Glomerular visceral epithelial cell (primary cell): ENCODE results near the gene CEBPA.

Source experiments
- DNase-seq: peaks from one replicate; pipeline ENCODE4 v3.0.0-alpha.2; 2016; ENCODE audit errors: extremely low spot score

CEBPA gene

DNA sequence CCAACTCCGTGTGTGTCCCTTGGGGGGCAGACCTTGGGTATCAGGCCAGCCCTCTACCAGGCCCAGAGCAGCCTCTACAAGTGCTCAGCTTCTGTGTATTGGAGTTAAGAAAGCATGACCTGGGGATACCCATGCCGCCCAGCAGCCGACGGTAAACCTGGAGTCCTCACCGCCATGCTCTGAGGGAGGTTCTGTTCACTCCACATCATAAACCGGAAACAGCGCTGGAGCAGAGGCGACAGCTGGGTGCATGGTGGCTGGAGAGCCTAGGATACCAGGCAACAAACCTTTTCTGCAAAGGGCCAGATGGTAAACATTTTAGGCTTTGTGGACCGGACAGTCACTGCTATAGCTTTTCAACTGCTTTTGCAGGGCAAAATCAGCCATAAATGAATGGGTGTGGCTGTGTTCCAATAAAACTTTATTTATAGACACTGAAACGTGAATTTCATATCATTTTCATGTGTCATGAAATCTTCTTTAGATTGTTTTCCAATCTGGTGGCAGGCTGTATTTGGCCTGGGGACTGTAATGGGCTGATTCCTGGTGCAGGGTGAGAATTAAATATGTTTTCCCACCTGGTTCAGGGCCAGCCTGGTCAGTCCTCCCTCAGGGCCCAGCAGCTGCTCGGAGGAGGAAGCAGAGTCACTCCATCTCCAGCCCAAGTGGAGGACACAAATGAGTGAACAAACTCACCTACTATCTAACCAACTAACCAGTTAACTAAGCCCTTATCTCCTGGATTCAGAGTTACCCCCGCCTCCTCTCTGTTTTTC lies 30.9 kb downstream of the CEBPA start:
- no peak for DNase-seq

DNA sequence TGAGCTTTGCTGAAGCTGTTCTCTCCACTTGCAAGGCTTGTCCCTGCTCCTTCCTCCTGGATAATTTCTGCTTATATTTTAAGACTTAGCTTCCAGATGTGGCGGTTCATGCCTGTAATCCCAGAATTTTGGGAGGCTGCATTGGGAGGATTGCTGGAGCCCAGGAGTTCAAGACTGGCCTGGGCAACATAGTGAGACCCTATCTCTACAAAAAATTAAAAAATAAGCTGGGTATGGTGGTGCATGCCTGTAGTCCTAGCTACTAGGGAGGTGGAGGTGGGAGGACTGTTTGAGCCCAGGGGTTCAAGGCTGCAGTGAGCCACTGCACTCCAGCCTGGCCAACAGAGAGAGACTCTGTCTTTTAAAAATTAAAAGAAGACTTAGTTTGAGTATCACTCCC lies 31.6 kb downstream of the CEBPA start:
- DNase-seq, result no peak

DNA sequence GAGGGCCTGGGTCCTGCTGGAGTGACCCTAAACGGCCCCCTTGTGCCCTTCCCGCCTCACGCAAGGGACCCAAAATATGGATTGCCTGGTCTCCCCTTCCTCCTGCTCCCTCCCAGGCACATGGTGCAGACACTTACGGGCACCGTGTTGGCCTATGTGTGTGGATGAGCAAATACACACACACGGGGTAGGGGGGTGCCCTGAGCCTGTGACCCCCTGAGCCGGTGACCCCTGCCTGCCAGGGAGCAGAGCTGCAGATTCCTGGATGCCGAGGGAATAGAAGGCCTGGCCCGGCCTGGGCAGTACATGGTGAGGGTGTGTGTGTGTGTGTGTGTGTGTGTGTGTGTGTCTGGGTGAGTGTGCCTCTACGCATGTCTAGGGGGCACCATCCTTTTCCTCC lies 33.3 kb downstream of the CEBPA start:
- no peak for DNase-seq

DNA sequence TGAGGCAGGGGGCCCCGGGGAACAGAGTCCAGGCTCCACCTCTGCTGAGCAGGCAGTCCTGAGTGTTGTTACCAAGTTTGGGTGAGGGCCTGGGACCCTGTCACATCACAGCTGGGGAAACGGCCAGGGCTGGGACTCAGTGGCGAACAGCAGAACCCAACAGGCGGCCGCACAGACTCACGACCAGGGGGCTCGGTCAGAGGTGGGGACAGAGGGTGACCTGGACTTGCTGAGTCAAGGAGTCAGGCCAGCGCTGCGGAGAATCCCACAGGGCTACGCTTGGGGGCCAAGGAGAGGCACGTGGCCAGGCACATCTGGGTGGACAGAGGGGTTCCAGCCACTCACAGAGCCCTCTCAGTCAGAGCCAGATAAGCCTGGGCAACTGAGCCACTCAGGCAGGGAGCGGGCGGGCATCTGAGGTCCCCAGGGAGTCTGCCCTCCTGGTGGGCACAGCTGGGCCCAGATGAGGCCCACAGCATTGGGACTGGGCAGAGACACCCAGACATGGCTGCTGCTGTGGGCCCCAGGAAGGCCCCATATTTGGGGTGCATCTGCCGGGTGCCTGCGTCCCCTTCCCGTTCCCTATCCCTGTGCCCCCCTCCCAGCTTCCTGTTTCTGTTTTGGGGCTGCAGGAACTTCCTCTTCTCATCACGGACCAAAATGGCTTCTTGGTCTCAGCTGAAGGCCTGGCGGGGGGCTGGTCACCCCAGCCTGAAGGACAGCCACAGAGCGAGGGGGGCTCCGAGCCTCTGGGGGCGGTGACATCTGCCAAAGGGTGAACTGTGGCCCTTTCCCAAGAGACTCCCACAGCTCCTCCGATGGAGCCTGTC lies 34.0 kb downstream of the CEBPA start:
- DNase-seq, result no peak

DNA sequence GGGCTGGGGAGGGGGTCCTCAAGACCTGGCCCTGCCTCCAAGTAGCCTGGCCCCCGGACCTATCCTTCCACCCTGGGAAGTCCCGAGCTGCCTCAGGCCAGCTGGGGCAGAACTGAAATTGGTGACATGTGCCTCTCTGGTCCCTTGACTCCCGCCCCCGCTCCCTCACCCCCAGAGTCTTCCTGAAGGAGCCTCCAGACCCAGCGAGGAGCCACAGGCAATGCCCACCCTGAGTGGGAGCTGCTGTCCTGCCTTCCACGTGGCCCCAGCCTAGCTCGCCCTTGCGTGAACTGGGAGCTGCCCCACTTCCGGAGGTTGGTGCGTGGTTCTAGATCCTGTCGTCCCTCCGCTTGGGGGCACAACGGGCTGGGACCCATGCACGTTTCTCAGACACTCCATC lies 34.6 kb downstream of the CEBPA start:
- DNase-seq, result no peak

DNA sequence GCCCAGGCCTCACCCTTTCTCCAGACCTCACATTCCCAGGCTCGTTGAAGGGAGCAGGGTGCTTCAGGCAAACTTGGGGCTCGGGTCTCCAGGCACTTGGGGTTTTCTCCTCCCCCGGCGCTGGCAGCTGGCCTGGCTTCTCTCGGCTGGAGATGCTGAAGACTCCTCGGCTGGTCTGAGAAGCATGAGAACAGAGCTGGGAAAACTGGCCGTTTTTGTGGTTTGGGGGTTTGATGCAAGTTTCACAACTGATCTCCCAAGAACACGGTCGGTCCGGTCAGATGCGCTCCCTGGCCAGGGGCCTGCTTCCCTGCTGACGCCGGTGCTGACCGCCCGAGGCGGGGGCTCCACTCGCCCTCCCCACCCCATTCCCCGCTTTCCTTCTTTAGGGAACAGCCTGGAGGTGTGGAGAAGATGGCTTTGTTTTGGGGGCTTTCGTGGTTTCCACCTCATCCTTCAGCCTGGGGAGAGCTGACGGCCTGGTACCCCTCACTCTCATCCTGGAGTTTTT lies 35.3 kb downstream of the CEBPA start:
- DNase-seq, result no peak

DNA sequence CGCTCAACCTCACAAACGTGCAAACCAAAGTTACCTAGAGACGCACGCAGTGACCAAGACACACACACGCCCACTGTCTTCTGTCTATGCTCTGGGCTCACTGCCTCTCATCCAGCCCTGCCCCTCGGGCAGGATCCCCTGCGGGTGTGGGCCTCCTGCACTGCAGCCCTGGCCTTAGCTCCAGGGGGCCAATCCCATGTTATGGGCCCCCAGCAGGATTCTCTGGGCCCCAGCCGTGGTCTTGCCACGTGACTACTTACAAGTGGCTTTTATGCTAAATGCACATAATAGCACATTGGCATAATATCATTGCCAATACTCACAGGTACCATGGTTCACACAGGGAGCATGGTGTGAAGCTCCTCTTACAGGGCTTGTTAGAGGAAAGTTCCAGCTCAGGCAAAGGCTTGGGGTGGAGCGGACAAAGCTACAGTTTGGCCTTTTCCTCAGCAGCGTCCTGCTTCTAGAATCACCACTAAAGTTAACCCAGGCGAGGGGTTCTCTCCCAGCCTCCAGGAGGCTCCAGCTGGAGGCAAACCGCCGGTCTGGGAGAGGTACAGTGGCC lies 37.4 kb downstream of the CEBPA start:
- DNase-seq, result no peak

DNA sequence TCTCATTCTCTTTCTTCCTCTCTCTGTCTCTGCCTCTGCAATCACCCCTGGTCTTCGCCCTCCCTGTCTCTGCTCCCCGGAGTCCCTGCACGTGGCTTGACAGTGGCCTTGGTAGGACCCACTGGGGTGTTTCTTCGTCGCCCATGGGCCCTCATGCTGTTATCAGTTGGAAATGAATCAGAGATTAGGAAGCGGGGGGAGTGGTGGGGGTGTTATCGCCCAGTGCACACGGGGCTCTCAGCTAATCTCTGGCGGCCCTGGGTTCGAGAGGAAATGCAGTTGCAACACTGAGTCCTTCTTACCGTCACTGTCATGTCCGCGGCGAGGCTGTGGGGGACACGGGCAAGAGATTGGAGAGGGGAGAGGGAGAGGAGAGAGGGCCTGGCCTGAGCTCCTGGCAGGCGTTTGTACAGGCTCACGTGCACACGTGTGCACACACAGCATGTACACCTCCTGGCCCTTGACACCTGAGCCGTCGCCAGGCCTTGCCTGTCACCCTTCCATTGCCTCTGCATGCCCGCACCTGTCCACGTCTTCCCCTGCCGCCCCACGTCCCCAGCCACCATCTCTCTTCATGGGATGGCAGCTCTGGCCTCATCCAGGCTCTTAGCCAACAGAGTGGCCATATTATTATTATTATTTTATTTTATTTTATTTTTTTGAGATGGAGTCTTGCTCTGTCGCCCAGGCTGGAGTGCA lies 38.9 kb downstream of the CEBPA start:
- DNase-seq, result no peak

DNA sequence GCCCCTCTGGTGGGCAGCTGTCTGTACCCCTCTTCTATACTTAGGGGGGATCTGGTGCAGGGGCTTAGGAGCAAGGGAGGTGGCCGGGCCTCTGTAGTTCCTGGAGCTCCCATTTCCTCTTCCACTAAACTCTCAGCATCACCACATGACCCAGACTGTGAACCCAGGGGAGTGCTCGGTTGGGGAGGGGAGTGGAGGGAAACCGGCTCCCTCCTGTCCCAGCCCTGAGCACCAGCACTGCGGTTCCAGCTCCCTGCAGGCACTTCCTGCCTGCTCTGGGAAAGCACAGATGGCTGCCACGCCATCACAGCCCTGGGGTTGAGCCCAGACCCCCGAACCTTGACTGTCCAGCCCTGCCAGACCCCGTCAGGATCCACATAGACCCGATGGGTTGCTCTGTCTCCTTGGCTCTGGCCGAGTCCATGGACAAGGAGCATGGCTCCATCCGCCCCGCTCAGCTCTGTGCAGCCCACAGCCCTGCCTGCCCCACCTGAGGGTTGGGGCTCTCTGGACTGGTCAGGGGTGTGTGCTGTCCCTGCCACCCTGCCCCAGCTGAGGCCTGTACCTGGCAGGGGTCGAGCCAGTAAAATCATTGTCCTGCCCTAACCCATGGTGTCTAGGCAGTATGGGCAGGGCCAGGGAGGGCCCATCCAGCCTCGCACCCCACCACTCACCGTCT lies 40.7 kb downstream of the CEBPA start:
- no peak for DNase-seq

DNA sequence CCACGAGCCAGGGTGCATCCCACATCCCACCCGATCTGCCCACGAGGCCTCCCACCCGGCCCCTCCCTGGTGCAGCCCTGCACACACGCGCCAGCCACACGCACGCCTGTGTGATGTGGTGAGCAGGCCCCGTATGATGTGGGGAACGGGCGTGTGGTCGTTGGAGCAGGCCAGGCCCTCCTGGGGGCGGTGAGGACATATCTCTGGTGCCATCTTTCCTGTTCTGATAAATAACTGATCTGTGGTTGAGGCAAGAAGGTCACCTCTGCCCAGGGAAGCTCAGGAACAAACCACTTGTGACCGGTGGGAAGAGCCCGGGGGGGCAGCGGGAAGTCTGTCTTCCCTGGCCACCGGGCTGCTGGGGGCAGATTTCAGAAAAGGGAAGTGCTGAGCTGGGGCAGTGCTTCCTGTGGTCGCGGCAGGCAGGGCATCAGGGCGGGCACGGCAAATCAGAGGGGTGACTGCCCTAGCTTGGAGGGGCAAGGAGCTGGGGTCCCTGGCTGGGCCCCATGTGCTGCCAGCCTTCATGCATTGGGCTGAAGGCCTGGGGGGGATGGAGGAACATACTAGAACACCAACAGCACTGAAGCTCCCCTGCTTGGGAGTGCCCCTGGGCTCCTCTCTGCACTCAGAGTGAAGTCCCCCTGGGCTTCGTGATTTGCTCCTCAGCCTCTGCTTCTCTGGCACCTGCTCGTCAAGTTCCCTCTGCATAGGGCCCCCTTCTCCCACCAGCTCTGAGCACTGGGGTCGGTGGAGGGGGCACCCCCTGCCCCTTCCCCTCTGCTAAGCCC lies 41.5 kb downstream of the CEBPA start:
- no peak for DNase-seq

DNA sequence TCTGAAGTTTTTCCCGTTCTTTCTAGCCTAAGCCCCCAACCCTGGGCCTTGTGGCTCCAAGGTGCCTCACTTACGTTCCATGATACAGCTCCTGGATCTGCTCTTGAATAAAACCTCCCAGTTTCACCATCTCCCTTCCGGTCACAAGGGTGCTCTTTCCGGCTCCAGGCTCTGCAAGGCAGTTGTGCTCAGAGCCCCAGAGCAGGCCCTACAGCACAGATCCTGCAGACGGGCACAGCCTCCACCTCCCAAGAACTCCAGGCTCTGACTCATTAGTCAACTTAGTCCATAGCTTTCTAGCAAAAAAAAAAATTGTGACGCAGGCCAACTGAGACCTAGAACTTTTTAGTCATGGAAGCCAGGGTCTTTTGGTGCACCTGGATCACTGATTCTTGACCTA lies 42.8 kb downstream of the CEBPA start:
- no peak for DNase-seq

DNA sequence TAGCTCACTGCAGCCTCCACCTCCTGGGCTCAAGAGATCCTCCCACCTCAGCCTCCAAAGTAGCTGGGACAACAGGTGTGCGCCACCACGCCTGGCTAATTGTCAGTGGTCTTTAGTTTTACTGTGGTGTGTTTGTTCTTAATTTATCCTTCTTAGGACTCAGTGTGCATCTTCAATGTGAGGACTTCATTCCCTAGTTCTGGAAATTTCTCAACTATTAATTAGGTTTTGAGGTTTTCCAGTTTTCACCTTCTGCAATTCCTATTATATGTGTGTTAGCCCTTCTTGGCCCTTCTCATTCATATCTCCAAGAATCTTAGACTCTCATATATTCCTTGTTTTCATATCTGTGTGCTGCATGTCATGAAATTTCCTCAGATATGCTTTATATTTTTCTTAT lies 44.5 kb downstream of the CEBPA start:
- DNase-seq, result no peak

DNA sequence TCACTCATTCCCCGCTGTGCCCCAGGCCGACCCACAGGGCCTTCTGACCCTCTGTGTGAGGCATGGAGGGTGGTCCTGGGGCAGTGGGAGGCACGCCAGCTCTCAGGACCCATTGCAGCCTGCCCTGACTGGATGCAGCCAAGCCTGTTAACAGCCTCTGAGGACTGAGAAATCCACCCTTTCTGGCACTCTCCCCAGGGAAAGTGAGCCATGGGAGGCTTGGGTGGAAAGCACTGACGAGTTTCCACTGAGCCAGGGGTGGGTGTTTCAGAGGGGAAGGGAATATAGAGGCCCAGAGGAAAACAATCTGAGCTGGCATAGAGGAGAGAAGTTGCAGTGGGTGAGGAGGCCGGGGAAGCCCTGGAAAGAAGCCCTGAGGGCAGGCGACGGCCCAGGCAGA lies 46.1 kb downstream of the CEBPA start:
- DNase-seq, result no peak

DNA sequence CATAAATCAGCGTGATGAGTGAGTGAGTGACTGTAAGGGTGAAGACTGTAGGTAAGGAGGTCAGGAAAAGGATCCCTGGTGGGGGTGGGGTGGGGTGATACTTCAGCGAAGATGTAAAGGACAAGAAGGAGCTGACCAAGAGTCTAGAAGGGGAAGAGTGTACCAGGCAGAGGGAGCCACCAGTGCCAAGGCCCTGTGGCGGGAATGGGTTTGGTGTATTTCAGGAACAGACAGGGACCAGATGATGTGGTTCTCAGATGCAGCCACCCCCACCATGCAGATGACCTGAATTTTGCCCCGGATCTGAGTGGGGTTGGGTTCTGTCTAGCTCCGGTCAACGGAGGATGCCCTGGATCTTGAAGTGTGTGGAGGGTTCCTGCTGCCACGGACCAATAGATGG lies 46.6 kb downstream of the CEBPA start:
- DNase-seq, result no peak

DNA sequence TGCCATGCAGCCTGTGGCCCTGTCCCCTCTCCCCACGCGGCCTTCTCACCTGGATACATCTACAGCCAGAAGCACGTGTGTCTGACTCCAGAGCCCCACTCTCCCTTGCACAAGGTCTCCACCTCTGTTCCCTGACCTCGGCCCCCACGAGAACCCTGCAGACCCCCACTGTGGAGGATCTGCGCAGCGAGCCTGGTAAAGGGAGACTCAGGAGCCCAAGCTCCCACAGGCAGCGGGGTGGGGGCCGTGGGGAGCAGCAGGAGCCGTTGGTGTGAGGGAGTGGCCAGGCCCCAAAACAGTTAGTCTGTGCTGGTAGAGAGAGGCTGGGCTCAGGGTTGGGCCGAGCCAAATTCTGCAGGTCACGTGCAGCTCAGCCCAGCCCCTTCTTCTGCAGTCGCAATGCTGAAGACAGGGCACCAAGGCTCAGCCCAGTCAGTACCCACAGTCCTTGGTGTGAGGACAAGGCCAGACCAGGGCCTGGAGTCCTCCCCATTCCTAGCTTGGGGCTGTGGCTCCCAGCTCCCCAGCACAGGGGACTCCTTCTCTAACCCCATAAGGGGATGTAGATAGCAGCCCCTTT lies 48.0 kb downstream of the CEBPA start:
- no peak for DNase-seq

DNA sequence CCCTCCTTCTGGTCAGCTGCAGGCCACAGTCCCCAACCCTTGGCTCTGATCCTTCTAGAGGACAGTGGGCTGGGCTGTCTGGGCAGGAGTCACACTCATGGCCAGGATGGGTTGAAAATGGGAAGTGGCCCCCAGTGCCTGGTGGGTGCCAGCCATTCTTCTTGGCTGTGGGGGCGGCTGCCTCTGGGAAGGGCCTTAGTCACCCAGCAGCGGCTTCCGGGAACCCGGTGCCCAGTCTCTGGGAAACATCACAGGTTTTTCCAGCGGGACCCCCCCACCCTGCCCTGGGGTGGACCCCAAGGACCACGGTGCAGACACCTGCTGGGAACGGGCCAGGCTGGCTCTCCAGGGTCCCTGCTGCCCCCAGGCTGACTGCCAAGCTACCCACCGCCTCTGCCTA lies 49.4 kb downstream of the CEBPA start:
- no peak for DNase-seq

DNA sequence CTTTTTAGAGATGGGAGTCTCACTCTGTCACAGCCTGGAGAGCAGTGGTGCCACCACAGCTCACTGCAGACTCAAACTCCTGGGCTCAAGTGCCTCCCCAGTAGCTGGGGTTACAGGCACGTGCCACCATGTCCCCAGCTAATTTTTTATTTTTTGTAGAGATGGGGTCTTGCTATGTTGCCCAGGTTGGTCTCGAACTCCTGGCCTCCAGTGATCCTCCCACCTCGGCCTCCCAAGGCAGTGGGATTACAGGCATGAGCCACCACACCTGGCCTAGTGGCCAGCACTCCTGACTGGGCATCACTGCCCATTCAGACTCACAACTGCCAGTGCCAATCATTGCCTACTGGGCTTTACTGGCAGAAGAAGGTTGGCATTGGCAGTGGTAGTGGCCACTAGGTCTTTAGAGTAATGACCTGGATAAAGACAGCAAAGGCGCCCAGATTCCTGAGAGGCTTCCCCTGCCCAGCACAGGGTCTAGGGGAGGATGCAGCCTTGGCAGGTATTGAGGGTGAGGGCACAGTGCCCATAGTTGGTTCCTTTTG lies 49.8 kb downstream of the CEBPA start:
- DNase-seq, result no peak

DNA sequence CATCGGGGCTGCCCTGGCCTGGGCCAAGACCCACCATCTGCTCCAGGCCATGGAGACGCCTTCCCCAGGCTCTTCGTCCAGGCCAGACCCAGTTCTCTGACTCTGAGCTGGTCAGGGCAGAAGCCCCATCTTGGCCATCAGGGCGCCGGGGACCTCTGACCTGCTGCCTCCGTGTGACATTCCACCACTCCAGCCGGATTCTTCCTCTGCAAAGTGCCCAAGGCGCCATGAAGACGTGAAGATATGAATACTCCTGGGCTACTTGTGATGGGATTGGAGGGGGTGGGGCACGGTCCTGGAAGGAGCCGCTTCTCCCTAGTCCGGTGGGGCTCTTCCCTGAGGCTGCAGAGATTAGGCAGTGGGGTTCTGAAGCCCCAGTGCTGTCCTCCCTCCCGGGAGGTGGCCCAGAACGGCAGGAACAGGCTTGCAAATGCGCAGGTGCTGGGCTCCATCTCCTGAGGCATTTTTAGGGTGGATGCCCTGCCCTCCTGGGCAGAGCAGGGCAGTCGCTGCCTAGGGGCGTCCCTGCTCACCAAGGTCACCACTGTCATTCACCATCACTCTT lies 50.7 kb downstream of the CEBPA start:
- no peak for DNase-seq

DNA sequence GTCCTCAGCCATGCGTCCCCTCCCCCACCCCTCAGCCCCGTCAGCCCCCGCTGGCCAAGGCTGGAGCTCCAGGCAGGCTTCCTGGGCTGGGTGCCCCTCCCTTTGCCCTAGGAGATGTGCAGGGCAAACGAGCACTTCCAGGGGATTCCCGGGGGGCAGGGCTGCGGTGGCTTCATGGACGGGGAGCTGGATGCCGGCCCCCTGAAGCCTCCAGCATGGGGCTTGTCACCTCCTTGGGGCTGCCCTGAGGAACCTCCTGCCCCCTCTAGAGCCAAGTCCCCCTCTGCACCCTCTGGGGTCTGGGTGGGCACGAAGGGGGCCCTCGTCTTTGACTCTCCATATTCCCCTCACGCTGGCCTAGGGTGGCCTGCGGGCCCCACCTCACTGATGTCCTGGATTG lies 51.3 kb downstream of the CEBPA start:
- no peak for DNase-seq

DNA sequence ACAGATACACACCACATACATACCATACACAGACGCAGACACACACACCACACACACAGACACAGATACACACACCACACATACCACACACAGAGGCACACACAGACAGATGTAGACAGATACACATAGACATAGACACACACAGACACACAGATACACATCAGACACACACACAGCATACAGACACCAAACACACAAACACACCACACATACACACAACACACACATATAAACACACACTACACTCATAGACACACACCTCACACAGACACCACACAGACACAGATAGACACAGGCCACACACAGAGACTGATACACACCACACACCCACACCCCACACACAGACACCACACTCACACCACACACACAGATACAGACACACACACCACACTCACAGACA lies 51.8 kb downstream of the CEBPA start:
- DNase-seq, result no peak
